Astrocyte (in vitro differentiated cells and primary cell): ENCODE results near the gene RAVER2.

Experiments used
- CTCF ChIP-seq: IDR thresholded peaks from 2 replicates; pipeline ENCODE4 v1.5.1; 2011; ENCODE audit warnings: low read depth, mild to moderate bottlenecking, inconsistent platforms, low read length, moderate library complexity; ENCODE audit not compliant: insufficient read depth
- EZH2 ChIP-seq: IDR thresholded peaks from 2 replicates; pipeline ENCODE4 v1.6.1; 2012; ENCODE audit warnings: mild to moderate bottlenecking, low read length, inconsistent platforms; ENCODE audit not compliant: insufficient read depth

- TF ChIP-seq EZH2 (no peak), CTCF (no peak)
Measured at GRCh38 chr1:64874666-64875065, 129.8 kb downstream of the RAVER2 start.
